ENCODE data around the gene SRRM2.

DNA sequence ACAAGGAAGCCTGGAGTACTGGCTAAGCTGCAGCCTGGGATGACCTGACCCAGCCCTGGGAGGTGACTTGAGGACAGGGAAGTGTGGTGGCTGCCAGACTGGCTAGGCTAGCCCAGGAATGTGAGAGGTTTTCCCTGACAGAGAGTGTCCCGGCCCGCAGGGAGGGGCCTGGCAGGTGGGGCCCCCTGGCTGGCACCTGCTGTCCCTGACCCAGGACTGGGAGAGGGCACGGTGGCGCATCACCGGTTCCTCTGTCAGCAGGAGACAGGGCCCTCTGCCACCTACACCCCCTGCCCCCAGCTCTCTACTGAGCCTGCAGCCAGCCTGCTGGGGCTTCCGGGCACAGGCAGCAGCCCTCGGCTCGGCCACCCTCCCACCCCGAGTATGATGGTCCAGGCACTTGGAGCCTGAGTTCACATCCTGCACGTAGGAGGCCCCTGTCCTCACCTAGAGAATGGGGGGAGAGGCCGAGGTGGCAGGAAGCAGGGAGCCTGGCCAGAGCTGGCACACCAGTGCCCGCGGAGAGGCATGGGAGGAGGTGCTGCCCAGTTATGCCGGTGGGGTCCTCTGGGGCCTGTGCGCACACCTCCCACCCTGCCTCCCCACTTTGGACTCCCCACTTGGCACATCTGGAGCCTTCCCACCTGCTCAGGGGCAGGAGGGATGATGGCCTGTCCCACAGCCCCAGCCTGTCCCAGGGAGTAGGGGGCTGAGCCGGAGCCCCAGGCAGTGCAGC lies 32.9 kb upstream of the SRRM2 start:
- TF ChIP-seq TAF1 (IDR thresholded peaks at IDR 0.05; ENCODE audit: borderline replicate concordance, low read depth, low read length) (no peak), POLR2AphosphoS5 (IDR thresholded peaks at IDR 0.05; ENCODE audit: low read depth, low read length) (no peak), POLR2A (IDR thresholded peaks at IDR 0.05; ENCODE audit: low read depth, low read length) (no peak)

All from GM12892 (cell line).